Panc1 (cell line): ENCODE measurements around the gene SEMA4F.

Source experiments
- POLR2AphosphoS5 ChIP-seq: IDR thresholded peaks from 2 replicates; pipeline ENCODE4 v1.6.1; 2012; ENCODE audit warnings: mild to moderate bottlenecking, low read depth, low read length, moderate library complexity
- SIN3A ChIP-seq: IDR thresholded peaks from 2 replicates; pipeline ENCODE4 v1.6.1; 2012; ENCODE audit warnings: low read depth, mild to moderate bottlenecking, low read length, moderate library complexity, borderline replicate concordance; ENCODE audit not compliant: insufficient read depth
- TCF7L2 ChIP-seq: IDR thresholded peaks from 2 replicates; pipeline ENCODE4 v1.6.1; 2011; ENCODE audit warnings: mild to moderate bottlenecking, low read depth, low read length, inconsistent platforms
- TF ChIP-seq, protein P1 (sequence below): fragments of 450-650 bp; IDR thresholded peaks from 2 replicates; pipeline ENCODE4 v1.5.1; 2017; ENCODE audit warnings: mild to moderate bottlenecking
- TF ChIP-seq, protein P2 (sequence below), 2 experiments: IDR thresholded peaks; 2 replicates each; pipeline ENCODE4 v1.6.1; 2011 to 2012; ENCODE audit warnings: low read depth in 2 of 2, control low read depth in 1 of 2, low read length in 1 of 2, mild to moderate bottlenecking in 1 of 2, moderate library complexity in 1 of 2; ENCODE audit not compliant: insufficient read depth in 1 of 2

- TF ChIP-seq, protein P1, sequence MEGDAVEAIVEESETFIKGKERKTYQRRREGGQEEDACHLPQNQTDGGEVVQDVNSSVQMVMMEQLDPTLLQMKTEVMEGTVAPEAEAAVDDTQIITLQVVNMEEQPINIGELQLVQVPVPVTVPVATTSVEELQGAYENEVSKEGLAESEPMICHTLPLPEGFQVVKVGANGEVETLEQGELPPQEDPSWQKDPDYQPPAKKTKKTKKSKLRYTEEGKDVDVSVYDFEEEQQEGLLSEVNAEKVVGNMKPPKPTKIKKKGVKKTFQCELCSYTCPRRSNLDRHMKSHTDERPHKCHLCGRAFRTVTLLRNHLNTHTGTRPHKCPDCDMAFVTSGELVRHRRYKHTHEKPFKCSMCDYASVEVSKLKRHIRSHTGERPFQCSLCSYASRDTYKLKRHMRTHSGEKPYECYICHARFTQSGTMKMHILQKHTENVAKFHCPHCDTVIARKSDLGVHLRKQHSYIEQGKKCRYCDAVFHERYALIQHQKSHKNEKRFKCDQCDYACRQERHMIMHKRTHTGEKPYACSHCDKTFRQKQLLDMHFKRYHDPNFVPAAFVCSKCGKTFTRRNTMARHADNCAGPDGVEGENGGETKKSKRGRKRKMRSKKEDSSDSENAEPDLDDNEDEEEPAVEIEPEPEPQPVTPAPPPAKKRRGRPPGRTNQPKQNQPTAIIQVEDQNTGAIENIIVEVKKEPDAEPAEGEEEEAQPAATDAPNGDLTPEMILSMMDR, result no peak
- TF ChIP-seq TCF7L2, result no peak
- no peak for TF ChIP-seq SIN3A
- no peak for TF ChIP-seq POLR2AphosphoS5
- TF ChIP-seq, protein P2, sequence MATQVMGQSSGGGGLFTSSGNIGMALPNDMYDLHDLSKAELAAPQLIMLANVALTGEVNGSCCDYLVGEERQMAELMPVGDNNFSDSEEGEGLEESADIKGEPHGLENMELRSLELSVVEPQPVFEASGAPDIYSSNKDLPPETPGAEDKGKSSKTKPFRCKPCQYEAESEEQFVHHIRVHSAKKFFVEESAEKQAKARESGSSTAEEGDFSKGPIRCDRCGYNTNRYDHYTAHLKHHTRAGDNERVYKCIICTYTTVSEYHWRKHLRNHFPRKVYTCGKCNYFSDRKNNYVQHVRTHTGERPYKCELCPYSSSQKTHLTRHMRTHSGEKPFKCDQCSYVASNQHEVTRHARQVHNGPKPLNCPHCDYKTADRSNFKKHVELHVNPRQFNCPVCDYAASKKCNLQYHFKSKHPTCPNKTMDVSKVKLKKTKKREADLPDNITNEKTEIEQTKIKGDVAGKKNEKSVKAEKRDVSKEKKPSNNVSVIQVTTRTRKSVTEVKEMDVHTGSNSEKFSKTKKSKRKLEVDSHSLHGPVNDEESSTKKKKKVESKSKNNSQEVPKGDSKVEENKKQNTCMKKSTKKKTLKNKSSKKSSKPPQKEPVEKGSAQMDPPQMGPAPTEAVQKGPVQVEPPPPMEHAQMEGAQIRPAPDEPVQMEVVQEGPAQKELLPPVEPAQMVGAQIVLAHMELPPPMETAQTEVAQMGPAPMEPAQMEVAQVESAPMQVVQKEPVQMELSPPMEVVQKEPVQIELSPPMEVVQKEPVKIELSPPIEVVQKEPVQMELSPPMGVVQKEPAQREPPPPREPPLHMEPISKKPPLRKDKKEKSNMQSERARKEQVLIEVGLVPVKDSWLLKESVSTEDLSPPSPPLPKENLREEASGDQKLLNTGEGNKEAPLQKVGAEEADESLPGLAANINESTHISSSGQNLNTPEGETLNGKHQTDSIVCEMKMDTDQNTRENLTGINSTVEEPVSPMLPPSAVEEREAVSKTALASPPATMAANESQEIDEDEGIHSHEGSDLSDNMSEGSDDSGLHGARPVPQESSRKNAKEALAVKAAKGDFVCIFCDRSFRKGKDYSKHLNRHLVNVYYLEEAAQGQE (IDR thresholded peaks at IDR 0.05; ENCODE audit: insufficient read depth in 1 of 2, low read depth in 2 of 2, low read length in 1 of 2), result no peak
These were observed 5.4 kb downstream of the SEMA4F start for GRCh38 chr2:74659462-74659861.
